HG02938 (cell line): Measurements from ENCODE around the gene MINDY1.

ENCODE experiments used
- ATAC-seq: cut with Tn5 transposase; IDR thresholded peaks from one replicate; pipeline ENCODE4 v1.9.1; 2021; ENCODE audit warnings: mild to moderate bottlenecking, moderate library complexity; ENCODE audit not compliant: unreplicated experiment

The MINDY1 gene

GRCh38 chr1:150987924-150988323, 18.8 kb downstream of the MINDY1 start:
- no peak for ATAC-seq

GRCh38 chr1:150985179-150985825, 21.4 kb downstream of the MINDY1 start:
- ATAC-seq = no peak

- no peak for ATAC-seq
Observed at GRCh38 chr1:150981805-150982712, 24.6 kb downstream of the MINDY1 start, which contains the start of gene ANXA9. TSS of gene ANXA9 (plus strand) at chr1:150982292. CDS start at chr1:150983106, 814 bp downstream.

- no peak for ATAC-seq
Observed at GRCh38 chr1:150981177-150981804, 25.4 kb downstream of the MINDY1 start.

GRCh38 chr1:150979092-150980056, 27.3 kb downstream of the MINDY1 start:
- ATAC-seq = peak; percentile 52

GRCh38 chr1:150976879-150977694, 29.6 kb downstream of the MINDY1 start:
- no peak for ATAC-seq

- no peak for ATAC-seq
Observed at GRCh38 chr1:150976401-150976821, 30.3 kb downstream of the MINDY1 start.

- ATAC-seq = no peak
Observed at GRCh38 chr1:150974580-150975478, 31.9 kb downstream of the MINDY1 start, which contains the start of gene CERS2. TSS of gene CERS2 (minus strand) at chr1:150974835. CDS start at chr1:150969090, 5,745 bp downstream.

GRCh38 chr1:150973836-150974579, 32.7 kb downstream of the MINDY1 start:
- ATAC-seq = no peak

GRCh38 chr1:150973258-150973835, 33.4 kb downstream of the MINDY1 start:
- no peak for ATAC-seq

GRCh38 chr1:150972417-150972940, 34.2 kb downstream of the MINDY1 start:
- ATAC-seq = no peak

GRCh38 chr1:150971583-150972416, 34.9 kb downstream of the MINDY1 start:
- ATAC-seq = no peak

- ATAC-seq = no peak
Observed at GRCh38 chr1:150970808-150971582, 35.7 kb downstream of the MINDY1 start.

- no peak for ATAC-seq
Observed at GRCh38 chr1:150969626-150970025, 37.1 kb downstream of the MINDY1 start.

GRCh38 chr1:150968491-150968890, 38.2 kb downstream of the MINDY1 start:
- no peak for ATAC-seq
